Measurements from ENCODE around the gene CCDC178. TPM values are rescaled to one million over a fixed set of nuclear protein-coding genes. Genes with fewer than 3 reads are reported as not detected.

CCDC178 gene
- total RNA-seq, 1 experiment from 2014 or later: not detected

GRCh38 chr18:32998285-32998684 lies 442.2 kb downstream of the CCDC178 start:
- H2AFZ ChIP-seq: no peak overlapping the region
- POLR2A ChIA-PET (ENCODE audit: unreplicated experiment): no interaction called here
- no peaks in the 10 kb centered on the region for H3K9me2 ChIP-seq (ENCODE audit: insufficient read depth)
- H3F3A ChIP-seq (ENCODE audit: insufficient read depth, low read depth): no peaks in the 10 kb centered on the region
- H3K4me3 ChIP-seq: no peak overlapping the region
- H4K20me1 ChIP-seq (ENCODE audit: insufficient read depth): no peaks in the 10 kb centered on the region
- TF ChIP-seq CTCF (conservative IDR thresholded peaks at IDR 0.05) (no peak), EZH2 (IDR thresholded peaks at IDR 0.05; ENCODE audit: low read depth) (no peak)
- H3K79me2 ChIP-seq (ENCODE audit: low read depth): no peaks in the 10 kb centered on the region
- no peak overlapping the region for H3K4me2 ChIP-seq
- intact Hi-C loops (cut with micrococcal nuclease; ENCODE audit: unreplicated experiment): no loop called here
- H3K36me3 ChIP-seq (ENCODE audit: low read depth): no peaks in the 10 kb centered on the region
- CTCF ChIA-PET: no interaction called here
- DNase-seq: no peak
- no peak overlapping the region for H3K27ac ChIP-seq
- no TSS peak for BruUV-seq (replicated peaks)
- H3K27me3 ChIP-seq (ENCODE audit: insufficient read depth, low read depth): no peaks in the 10 kb centered on the region
- no peaks in the 10 kb centered on the region for H3K9me3 ChIP-seq (ENCODE audit: insufficient read depth, low read depth)
- no peaks in the 10 kb centered on the region for H3K4me1 ChIP-seq (replicated peaks; ENCODE audit: insufficient read depth)

GRCh38 chr18:32983721-32984120 lies 456.8 kb downstream of the CCDC178 start:
- Histone ChIP-seq H3K4me3 (no peak overlapping the region), H3K4me1 (replicated peaks; ENCODE audit: insufficient read depth) (no peaks in the 10 kb centered on the region), H3K9me3 (ENCODE audit: insufficient read depth, low read depth) (no peaks in the 10 kb centered on the region), H2AFZ (no peak overlapping the region), H3K27ac (no peak overlapping the region), H3K36me3 (ENCODE audit: low read depth) (no peaks in the 10 kb centered on the region), H3F3A (ENCODE audit: insufficient read depth, low read depth) (no peaks in the 10 kb centered on the region), H3K4me2 (no peak overlapping the region), H3K27me3 (ENCODE audit: insufficient read depth, low read depth) (no peaks in the 10 kb centered on the region), H4K20me1 (ENCODE audit: insufficient read depth) (no peaks in the 10 kb centered on the region), H3K79me2 (ENCODE audit: low read depth) (no peaks in the 10 kb centered on the region), H3K9me2 (ENCODE audit: insufficient read depth) (no peaks in the 10 kb centered on the region)
- TF ChIP-seq CTCF (conservative IDR thresholded peaks at IDR 0.05): no peak
- TF ChIP-seq EZH2 (IDR thresholded peaks at IDR 0.05; ENCODE audit: low read depth): no peak
- ChIA-PET POLR2A (ENCODE audit: unreplicated experiment) (interaction anchor here (0.5 kb wide), 1 partner anchor 115 kb away, joined by 10 read pairs; no protein-coding TSS in a partner anchor), CTCF (no interaction called here)
- BruUV-seq (replicated peaks): no TSS peak
- no peak for DNase-seq
- intact Hi-C loops (cut with micrococcal nuclease; ENCODE audit: unreplicated experiment): loop anchor here (10.0 kb wide), 1 partner anchor 421 kb away; no protein-coding TSS in a partner anchor

- ChIA-PET POLR2A (ENCODE audit: unreplicated experiment) (no interaction called here), CTCF (no interaction called here)
- Histone ChIP-seq H3K9me2 (ENCODE audit: insufficient read depth) (no peaks in the 10 kb centered on the region), H3F3A (ENCODE audit: insufficient read depth, low read depth) (no peaks in the 10 kb centered on the region), H3K27me3 (ENCODE audit: insufficient read depth, low read depth) (no peaks in the 10 kb centered on the region), H3K27ac (no peak overlapping the region), H3K4me3 (no peak overlapping the region), H3K79me2 (ENCODE audit: low read depth) (no peaks in the 10 kb centered on the region), H3K9me3 (ENCODE audit: insufficient read depth, low read depth) (no peaks in the 10 kb centered on the region), H4K20me1 (ENCODE audit: insufficient read depth) (no peaks in the 10 kb centered on the region), H2AFZ (no peak overlapping the region), H3K4me1 (replicated peaks; ENCODE audit: insufficient read depth) (no peaks in the 10 kb centered on the region), H3K36me3 (ENCODE audit: low read depth) (no peaks in the 10 kb centered on the region), H3K4me2 (no peak overlapping the region)
- no TSS peak for BruUV-seq (replicated peaks)
- DNase-seq: no peak
- TF ChIP-seq CTCF (conservative IDR thresholded peaks at IDR 0.05): no peak
- TF ChIP-seq EZH2 (IDR thresholded peaks at IDR 0.05; ENCODE audit: low read depth): no peak
- intact Hi-C loops (cut with micrococcal nuclease; ENCODE audit: unreplicated experiment): loop anchor here (10.0 kb wide), 1 partner anchor 424 kb away; no protein-coding TSS in a partner anchor
Measured at GRCh38 chr18:32980896-32981295, 459.6 kb downstream of the CCDC178 start.

Measured in PC-9 (cell line).